ENCODE measurements around the gene CCDC197.

DNA sequence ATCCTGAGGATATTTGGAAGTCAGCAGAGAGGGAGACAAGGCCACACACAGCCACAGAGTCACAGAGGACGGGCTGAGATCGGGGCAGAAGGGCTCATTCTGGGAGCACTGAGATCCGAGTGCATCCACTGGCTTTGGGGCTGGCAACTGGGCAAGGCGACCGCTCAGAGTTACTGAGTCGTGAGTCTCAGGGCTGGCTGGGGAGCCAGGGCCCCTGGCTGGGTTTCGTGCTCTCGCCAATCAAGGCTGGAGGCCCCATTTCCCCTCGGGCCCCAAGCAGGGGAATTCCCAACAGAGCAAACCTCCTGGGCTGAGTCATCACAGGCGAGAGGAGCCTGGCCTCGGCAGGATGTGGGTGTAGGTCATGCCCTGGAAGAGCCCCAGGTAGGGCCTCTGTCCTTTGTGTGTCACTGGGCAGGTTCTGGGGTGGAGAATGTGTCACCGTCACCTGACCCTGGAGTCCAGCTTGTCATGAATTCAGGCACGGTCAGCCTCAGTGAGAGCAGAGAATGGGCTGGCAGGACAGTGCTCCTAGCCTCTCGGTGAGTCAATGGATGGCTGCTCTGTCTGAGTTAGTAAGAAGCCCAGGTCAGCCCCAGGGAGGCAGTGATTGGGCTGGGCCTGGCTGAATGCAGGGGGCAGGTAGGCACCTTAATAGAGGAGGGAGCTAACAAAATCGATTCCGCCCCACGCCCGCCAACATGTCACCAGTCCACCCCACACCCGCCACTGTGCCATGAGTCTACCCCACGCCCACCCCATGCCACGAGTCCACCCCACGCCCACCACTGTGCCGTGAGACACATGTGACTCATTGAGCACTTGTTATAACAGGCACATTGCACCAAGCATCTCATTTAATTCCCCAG lies 37.6 kb upstream of the CCDC197 start:
- TF ChIP-seq, protein P1, sequence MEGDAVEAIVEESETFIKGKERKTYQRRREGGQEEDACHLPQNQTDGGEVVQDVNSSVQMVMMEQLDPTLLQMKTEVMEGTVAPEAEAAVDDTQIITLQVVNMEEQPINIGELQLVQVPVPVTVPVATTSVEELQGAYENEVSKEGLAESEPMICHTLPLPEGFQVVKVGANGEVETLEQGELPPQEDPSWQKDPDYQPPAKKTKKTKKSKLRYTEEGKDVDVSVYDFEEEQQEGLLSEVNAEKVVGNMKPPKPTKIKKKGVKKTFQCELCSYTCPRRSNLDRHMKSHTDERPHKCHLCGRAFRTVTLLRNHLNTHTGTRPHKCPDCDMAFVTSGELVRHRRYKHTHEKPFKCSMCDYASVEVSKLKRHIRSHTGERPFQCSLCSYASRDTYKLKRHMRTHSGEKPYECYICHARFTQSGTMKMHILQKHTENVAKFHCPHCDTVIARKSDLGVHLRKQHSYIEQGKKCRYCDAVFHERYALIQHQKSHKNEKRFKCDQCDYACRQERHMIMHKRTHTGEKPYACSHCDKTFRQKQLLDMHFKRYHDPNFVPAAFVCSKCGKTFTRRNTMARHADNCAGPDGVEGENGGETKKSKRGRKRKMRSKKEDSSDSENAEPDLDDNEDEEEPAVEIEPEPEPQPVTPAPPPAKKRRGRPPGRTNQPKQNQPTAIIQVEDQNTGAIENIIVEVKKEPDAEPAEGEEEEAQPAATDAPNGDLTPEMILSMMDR (IDR thresholded peaks at IDR 0.05; ENCODE audit: low read length) = no peak
- TF ChIP-seq EZH2phosphoT487 (IDR thresholded peaks at IDR 0.05; ENCODE audit: low read length) = no peak
- no peak for TF ChIP-seq EZH2 (optimal IDR thresholded peaks at IDR 0.05; ENCODE audit: low read depth, low read length)
